NCI-H1105 treated with DMSO at 0.1 percent for 48 hours (cell line): ENCODE measurements around the gene INPPL1.
A peak's percentile ranks its signal among the peaks of the same experiment; 100 is the strongest.
"Not testable (repeated sequence)": the region's sequence is repeated elsewhere in the genome, so short reads cannot be mapped to it uniquely, and the experiment has no call there.

Experiments used
- DNase-seq: peaks from one replicate; lab custom pipeline; 2025; lab: John Stamatoyannopoulos, UW

INPPL1 gene, protein sequence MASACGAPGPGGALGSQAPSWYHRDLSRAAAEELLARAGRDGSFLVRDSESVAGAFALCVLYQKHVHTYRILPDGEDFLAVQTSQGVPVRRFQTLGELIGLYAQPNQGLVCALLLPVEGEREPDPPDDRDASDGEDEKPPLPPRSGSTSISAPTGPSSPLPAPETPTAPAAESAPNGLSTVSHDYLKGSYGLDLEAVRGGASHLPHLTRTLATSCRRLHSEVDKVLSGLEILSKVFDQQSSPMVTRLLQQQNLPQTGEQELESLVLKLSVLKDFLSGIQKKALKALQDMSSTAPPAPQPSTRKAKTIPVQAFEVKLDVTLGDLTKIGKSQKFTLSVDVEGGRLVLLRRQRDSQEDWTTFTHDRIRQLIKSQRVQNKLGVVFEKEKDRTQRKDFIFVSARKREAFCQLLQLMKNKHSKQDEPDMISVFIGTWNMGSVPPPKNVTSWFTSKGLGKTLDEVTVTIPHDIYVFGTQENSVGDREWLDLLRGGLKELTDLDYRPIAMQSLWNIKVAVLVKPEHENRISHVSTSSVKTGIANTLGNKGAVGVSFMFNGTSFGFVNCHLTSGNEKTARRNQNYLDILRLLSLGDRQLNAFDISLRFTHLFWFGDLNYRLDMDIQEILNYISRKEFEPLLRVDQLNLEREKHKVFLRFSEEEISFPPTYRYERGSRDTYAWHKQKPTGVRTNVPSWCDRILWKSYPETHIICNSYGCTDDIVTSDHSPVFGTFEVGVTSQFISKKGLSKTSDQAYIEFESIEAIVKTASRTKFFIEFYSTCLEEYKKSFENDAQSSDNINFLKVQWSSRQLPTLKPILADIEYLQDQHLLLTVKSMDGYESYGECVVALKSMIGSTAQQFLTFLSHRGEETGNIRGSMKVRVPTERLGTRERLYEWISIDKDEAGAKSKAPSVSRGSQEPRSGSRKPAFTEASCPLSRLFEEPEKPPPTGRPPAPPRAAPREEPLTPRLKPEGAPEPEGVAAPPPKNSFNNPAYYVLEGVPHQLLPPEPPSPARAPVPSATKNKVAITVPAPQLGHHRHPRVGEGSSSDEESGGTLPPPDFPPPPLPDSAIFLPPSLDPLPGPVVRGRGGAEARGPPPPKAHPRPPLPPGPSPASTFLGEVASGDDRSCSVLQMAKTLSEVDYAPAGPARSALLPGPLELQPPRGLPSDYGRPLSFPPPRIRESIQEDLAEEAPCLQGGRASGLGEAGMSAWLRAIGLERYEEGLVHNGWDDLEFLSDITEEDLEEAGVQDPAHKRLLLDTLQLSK

DNA sequence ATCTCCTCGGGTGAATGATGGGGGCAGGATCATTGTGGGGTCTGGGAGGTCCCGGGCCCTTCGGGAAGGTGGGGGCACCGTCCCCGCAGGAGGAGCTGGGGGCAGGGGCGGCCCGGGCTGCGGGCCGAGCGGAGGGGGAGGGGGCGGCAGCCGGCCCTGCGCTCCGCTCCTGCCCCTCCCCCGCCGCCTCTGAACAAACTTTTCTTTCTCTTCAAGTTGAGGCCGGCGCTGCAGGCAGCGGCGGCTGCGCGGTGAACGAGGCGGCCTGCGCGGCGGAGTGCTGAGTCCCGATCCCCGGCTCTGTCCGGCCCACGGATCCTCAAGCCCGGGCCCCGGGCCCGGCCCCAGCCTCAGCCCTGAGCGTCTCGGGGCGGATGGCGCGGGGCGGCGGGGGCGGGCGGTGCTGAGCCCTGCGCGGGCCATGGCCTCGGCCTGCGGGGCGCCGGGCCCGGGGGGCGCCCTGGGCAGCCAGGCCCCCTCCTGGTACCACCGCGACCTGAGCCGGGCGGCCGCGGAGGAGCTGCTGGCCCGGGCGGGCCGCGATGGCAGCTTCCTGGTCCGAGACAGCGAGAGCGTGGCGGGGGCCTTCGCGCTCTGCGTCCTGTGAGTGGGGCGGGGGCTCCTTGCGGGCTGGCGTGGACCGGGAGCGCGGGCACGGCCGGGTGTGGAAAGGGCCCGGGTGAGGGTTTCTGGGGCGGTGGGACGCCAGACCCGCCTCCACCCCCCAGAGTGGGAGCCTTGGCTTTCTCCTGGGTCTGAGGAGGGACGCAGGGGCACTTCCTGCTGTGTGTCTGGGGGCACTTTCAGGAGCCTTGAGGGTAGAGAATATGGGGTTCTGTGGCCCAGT is at the start of gene INPPL1:
Gene INPPL1, plus strand, starts transcription at position 204 of the 847 bp plus-strand sequence. Its CDS starts 218 bp downstream, at position 422.
- peak; percentile 28 for DNase-seq

DNA sequence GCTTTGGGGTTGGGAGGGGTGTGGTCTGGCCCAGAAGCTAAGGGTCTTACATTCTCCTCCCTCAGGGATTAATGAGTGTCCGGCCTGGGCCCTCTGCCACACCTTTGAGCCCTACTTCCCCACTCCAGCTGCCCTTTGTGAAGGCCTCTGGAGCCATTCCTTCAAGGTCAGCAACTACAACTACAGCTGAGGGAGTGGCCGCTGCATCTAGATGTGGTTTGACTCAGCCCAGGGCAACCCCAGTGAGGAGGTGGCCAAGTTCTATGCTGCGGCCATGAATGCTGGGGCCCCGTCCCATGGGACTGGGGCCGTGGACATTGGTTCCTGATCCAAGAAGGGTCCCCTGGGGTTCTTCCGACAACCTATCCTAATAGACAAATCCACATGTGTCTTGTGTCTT is 46.9 kb upstream of the INPPL1 start:
- DNase-seq: no peak

DNA sequence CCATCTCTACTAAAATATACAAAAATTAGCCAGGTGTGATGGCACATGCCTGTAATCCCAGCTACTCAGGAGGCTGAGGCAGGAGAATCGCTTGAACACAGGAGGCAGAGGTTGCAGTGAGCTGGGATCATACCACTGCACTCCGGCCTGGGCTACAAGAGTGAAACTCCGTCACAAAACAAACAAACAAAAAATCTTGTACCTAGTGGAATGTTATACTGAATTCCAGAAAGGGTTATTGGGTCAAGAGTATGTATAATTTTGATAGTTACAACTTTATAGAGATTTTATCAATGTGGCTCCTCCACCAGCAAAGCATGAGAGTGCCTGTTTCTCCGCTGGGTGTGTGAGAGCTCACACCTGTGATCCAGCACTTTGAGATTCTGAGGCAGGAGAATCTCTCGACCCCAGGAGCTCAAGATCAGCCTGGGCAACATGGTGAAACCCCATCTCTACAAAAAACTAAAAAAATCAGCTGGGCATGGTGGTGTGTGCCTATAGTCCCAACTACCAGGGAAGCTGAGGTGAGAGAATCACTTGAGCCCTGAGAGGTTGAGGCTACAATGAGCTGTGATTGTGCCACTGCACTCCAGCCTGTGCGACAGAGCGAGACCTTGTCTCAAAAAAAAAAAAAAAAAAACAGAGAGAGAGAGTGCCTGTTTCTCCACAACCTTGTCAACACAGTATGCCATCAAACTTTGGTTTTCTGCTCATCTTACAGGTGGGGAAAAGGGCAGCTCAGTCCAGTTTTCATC is 45.3 kb upstream of the INPPL1 start:
- no peak for DNase-seq

DNA sequence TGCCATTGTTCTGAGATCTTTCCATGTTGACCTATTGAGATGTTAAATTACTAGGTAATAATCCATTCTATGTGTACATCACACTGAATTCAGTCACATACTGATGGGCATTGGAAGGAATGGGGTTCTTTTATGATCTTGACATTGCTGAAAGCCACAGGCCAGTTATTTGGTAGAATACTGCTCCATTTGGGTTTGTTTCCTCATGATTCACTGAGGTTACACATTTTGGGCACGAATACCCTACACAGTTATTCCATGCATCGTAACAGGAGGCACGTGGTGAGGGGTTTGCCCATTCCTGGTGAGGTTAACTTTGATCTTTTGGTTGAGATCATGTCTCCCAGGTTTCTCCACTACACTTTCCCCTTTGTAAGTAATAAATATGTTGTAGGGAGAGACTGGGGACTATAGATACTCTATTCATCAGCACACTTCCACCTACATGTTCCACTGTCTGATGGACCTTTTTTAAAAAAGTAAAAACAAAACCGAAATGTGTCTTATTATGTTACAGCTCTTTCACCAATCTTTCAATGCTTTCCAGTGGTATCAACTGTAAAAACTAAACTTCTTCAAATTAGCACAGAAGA is 44.7 kb upstream of the INPPL1 start:
- DNase-seq: no peak

DNA sequence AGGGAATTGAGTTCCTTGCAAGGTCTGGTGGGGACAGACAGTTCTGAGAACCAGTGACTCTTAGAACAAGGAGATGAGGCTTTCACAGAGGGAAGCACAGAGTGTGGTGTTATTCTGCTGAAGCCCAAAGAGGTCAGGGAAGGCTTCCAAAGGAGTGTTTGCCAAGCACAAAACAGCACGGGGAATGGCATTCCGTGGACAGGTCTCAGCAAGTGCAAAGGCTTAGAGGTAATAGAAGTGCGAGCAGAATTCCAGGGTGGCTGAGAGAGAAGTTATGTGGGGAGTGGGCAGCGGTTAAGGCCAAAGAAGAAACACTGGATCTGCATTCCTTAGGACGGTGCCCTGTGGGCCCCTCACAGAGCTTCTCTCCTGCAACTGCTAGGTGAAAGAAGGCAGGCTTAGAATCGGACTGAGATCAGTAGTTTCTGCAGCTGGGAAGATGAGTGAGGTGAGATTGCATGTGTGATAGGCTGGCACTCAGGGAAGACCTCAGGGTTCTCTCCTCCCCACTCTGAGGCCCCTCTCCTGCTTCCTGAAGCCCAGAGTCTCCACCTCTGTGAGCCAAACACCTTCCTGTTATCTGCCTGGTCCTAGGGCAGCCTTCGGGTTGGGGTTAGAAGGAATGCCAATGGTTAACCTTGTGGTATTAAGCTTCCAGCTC is 43.5 kb upstream of the INPPL1 start:
- not testable (repeated sequence) for DNase-seq

DNA sequence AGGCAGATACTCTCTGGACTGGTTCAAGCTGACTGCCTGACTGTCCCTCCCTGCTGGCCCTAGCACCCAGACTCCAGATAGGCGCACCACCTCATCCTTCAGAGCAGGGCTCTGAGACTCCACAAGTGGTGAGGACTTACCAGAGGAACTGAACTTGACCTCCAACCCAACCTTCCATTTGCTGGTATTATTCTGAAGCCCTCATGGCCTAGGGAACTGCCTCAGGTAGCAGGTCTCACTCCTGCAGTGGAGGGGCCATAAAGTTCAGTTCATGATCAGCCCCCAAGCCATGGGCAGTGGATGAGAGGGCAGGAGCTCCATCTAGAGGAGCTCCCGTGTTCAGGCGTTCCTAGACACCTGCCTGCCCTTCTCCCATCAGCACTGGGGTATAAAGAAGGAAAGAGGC is 43.0 kb upstream of the INPPL1 start:
- not testable (repeated sequence) for DNase-seq

DNA sequence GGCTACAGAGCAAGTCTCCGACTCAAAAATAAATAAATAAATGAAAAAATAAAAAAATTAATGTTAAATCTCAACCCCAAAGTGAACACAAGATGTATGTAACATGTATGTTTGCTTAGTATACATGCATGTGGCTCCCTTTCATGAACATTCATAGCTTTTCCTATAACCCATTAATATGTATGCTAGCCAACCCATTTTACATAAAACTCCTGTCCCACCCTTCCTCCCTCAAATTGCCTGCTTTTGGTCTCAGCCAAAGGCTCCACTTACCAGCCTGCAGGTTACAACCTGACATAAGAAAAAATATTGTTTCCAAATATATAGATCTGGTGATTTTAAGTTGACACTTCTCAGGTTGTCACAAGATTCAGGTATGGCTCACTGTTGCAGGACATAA is 36.3 kb upstream of the INPPL1 start:
- DNase-seq: no peak

DNA sequence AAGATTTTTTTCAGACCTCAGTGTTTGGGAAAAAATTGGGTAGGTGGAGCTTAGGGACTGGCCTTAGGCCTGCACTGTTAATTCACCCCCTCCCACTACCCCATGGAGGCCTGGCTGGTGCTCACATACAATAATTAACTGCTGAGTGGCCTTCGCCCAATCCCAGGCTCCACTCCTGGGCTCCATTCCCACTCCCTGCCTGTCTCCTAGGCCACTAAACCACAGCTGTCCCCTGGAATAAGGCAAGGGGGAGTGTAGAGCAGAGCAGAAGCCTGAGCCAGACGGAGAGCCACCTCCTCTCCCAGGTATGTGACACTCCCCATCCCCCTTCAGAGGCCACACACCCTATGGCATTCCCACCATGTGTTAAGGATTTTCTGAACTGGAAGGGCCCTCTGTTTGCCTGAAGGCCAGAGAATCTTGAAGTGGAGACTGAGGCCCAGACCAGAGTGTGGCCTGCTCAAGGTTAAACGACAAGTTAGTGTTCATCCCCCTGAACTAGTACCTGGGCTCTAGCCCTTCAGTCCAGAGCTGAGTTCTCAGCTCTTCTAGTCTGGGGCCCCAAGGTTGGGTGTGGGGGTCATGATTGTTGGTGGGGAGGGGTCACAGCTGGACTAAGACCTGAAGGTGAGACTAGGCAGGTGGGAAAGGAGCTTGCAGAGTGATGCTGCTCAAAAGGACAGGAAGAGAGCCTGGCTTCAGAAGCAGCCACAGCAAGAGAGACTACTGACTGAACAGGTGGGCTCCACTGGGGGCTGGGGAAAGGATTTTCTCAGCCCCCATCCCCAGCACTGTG is 34.9 kb upstream of the INPPL1 start:
- DNase-seq: peak; percentile 55

DNA sequence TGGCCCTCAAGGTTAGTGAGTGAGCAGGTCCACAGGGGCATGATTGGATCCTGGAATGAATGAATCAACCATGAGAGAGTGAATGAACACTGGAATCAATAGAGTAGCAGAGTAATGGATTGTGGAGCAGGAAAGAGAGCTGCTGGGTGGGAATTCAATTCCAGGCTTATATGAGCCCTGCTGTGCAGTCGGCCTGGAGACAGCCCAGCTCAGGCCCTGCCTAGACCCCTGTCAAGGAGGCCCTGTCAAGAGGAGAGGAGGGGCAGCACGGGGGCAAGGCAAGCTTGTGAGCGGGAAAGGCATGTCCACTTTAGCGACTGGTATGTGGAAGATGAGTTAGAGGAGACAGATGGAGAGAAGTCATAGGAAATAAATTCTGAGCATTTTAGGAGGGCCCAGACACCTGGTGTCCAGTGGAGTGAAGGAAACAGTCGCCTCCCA is 33.9 kb upstream of the INPPL1 start:
- no peak for DNase-seq

DNA sequence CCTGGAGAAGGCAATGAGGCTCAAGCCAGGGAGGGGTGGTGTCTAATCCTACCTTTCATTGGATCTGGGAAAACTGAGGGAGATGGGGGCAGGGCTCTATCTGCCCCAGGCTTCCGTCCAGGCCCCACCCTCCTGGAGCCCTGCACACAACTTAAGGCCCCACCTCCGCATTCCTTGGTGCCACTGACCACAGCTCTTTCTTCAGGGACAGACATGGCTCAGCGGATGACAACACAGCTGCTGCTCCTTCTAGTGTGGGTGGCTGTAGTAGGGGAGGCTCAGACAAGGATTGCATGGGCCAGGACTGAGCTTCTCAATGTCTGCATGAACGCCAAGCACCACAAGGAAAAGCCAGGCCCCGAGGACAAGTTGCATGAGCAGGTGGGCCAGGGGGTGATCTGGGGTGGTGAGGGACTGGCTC is 32.6 kb upstream of the INPPL1 start, which contains the start of gene FOLR1:
Gene FOLR1, plus strand, starts transcription at position 180 of the 421 bp plus-strand sequence. Its CDS starts 34 bp downstream, at position 214.
- DNase-seq: no peak

DNA sequence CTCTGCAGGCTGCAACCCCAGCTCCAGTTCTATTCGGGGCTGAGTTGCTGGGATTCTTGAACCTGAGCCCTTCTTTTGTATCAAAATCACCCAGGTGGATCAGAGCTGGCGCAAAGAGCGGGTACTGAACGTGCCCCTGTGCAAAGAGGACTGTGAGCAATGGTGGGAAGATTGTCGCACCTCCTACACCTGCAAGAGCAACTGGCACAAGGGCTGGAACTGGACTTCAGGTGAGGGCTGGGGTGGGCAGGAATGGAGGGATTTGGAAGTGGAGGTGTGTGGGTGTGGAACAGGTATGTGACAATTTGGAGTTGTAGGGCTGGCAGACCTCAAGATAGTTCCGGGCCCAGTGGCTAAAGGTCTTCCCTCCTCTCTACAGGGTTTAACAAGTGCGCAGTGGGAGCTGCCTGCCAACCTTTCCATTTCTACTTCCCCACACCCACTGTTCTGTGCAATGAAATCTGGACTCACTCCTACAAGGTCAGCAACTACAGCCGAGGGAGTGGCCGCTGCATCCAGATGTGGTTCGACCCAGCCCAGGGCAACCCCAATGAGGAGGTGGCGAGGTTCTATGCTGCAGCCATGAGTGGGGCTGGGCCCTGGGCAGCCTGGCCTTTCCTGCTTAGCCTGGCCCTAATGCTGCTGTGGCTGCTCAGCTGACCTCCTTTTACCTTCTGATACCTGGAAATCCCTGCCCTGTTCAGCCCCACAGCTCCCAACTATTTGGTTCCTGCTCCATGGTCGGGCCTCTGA is 28.9 kb upstream of the INPPL1 start:
- no peak for DNase-seq

DNA sequence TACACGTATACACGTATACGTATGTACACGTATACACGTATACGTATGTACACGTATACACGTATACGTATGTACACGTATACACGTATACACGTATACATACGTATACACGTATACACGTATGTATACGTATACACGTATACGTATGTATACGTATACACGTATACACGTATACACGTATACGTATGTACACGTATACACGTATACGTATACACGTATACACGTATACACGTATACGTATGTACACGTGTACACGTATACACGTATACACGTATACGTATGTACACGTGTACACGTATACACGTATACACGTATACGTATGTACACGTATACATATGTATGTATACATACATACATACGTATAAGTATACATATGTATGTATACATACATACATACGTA is 23.1 kb upstream of the INPPL1 start:
- DNase-seq: not testable (repeated sequence)

DNA sequence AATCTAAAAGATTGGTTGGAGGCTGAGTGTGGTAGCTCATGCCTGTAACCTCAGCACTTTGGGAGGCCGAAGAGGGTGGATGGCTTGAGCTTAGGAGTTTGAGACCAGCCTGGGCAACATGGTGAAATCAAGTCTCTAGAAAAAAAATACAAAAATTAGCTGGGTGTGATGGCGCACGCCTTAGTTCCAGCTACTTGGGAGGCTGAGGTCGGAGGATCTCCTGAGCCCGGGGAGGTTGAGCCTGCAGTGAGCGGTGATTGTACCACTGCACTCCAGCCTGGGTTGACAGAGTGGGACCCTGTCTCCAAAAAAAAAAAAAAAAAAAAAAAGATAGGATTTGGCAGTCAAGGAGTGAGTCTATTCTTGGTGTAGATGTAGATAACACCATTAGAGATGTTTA is 22.0 kb upstream of the INPPL1 start:
- DNase-seq: no peak

DNA sequence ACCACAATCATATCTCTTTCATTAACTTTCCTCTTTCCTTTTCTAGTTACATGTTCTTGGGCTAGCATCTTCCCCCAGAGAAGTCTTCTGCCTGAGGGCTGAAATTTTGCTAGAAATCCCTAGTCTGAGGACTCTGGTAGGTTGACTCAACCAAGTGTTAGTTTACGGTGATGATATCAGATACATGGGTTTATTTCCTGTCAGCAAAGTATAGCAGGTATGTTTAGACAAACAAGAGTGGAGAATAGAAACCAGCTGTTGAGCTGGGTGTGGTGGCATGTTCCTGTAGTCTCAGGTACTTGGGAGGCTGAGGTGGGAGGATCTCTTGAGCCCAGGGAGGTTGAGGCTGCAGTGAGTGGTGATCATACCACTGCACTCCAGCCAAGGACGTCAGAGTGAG is 21.4 kb upstream of the INPPL1 start:
- no peak for DNase-seq

DNA sequence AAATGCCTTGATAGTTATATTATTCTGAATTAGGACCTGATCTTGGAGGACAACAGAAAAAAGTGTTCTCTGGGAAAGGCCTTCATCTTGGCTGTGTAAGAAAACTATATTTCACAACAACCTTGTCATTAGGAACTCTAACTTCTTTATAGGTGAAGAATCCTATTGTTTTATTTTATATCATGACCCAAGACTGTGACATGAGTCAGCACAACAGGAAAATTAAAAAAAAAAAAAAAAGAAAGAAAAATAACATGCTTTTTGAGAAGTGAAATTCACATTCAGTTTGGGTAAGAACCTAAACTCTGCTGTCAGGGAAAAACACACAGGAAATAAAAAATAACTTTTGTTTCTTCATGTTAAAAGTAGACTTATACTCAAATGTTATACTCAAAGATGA is 19.7 kb upstream of the INPPL1 start:
- DNase-seq: no peak

DNA sequence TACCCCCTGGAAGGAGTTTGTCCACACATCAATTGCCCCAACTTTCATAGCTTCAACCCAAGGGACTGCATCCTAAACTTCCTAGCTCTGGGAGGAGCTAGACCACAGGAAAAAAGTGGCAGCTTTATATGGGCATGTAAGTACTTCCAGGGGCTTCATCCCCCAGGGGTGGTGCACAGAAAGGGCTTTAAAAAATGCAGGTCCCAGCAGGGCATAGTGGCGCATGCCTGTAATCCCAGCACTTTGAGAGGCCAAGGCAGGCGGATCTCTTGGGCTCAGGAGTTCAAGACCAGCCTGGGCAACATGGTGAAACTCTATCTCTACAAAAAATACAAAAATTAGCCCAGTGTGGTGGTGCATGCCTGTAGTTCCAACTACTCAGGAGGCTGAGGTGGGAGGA is 17.8 kb upstream of the INPPL1 start:
- not testable (repeated sequence) for DNase-seq

DNA sequence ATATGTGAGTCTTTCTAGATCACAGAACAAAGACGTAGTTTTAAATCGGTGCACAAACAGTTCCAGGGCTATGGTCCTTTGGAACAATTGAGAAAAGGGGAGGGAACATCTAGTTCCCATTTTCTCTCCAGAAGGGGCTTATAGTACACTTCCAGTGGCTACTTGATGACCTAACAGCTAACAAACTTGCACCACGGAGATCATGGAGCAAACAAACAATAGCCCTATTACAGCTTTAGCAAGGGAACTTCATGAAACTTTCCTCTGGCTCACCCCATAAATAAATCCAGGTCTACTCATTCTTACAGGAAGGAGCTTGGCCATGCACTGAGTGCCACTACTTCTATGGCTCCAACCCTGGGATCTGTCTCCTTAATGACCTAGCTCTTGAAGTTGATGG is 16.3 kb upstream of the INPPL1 start:
- DNase-seq: no peak

DNA sequence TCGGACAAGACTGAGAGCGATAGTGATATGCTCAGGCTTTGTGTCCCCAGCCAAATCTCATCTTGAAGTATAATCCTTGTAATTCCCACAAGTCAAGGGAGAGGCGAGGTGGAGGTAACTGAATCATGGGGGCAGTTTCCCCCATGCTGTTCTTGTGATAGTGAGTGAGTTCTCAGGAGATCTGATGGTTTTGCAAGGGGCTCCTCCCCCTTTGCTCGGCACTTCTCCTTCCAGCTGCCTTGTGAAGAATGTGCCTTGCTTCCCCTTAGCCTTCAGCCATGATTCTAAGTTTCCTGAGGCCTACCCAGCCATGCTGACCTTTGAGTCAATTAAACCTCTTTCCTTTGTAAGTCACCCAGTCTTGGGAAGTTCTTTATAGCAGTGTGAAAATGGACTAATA is 15.5 kb upstream of the INPPL1 start:
- no peak for DNase-seq
